GM23338 (cell line): ENCODE measurements around the gene ATP6V0E2. TPM values are rescaled to one million over a fixed set of nuclear protein-coding genes. Genes with fewer than 3 reads are reported as not detected.

ENCODE experiments used
- ATAC-seq: fragments of 200-7000 bp; cut with Tn5 transposase; 3 replicates; pipeline ENCODE4 v1.9.1; 2020
- DNase-seq: peaks from one replicate; pipeline ENCODE4 v3.0.0-alpha.2; 2015; ENCODE audit warnings: low spot score
- H2AFZ ChIP-seq: fragments of 200-600 bp; sonication (generic); 2 replicates; pipeline ENCODE4 v1.8.0; 2016; ENCODE audit warnings: antibody characterized with exemption, mild to moderate bottlenecking, moderate library complexity
- H3F3A ChIP-seq: fragments of 200-600 bp; sonication (generic); replicated peaks from 2 replicates; pipeline ENCODE4 v1.8.0; 2017; ENCODE audit warnings: antibody characterized with exemption, mixed run types, low read depth
- H3K27ac ChIP-seq: fragments of 200-600 bp; sonication (generic); 2 replicates; pipeline ENCODE4 v1.6.1; 2016; ENCODE audit warnings: low read depth
- H3K27me3 ChIP-seq: fragments of 200-600 bp; sonication (generic); 2 replicates; pipeline ENCODE4 v1.8.0; 2016; ENCODE audit warnings: mild to moderate bottlenecking, mixed run types, moderate library complexity; ENCODE audit not compliant: insufficient read depth
- H3K36me3 ChIP-seq: fragments of 200-600 bp; sonication (generic); 2 replicates; pipeline ENCODE4 v1.8.0; 2016; ENCODE audit warnings: mild to moderate bottlenecking; ENCODE audit not compliant: insufficient read depth
- H3K4me1 ChIP-seq: fragments of 200-600 bp; sonication (generic); 2 replicates; pipeline ENCODE4 v1.8.0; 2016; ENCODE audit warnings: mild to moderate bottlenecking, moderate library complexity; ENCODE audit not compliant: insufficient read depth
- H3K4me2 ChIP-seq: fragments of 200-600 bp; sonication (generic); 2 replicates; pipeline ENCODE4 v1.7.1; 2017; ENCODE audit warnings: mixed run types
- H3K4me3 ChIP-seq: fragments of 200-600 bp; sonication (generic); 2 replicates; pipeline ENCODE4 v1.6.1; 2016; ENCODE audit warnings: mixed run types
- H3K79me2 ChIP-seq: fragments of 200-600 bp; sonication (generic); replicated peaks from 2 replicates; pipeline ENCODE4 v1.8.0; 2017; ENCODE audit warnings: mild to moderate bottlenecking; ENCODE audit not compliant: insufficient read depth
- H3K9me2 ChIP-seq: fragments of 200-600 bp; sonication (generic); 2 replicates; pipeline ENCODE4 v1.8.0; 2017; ENCODE audit not compliant: insufficient read depth
- H4K20me1 ChIP-seq: fragments of 200-600 bp; sonication (generic); replicated peaks from 2 replicates; pipeline ENCODE4 v1.8.0; 2017; ENCODE audit warnings: mild to moderate bottlenecking; ENCODE audit not compliant: insufficient read depth
- H3K27ac Mint-ChIP-seq: 2 replicates; pipeline ENCODE4 v1.8.0; 2020; ENCODE audit warnings: inconsistent platforms, mild to moderate bottlenecking, moderate library complexity, mixed read lengths
- H3K27me3 Mint-ChIP-seq: 3 replicates; pipeline ENCODE4 v1.8.0; 2022; ENCODE audit warnings: low read depth, mild to moderate bottlenecking, moderate library complexity, mixed read lengths, inconsistent platforms; ENCODE audit not compliant: insufficient read depth, poor library complexity
- H3K36me3 Mint-ChIP-seq: 3 replicates; pipeline ENCODE4 v1.8.0; 2021; ENCODE audit warnings: low read depth, mild to moderate bottlenecking, inconsistent platforms, moderate library complexity, mixed read lengths
- H3K4me1 Mint-ChIP-seq: 3 replicates; pipeline ENCODE4 v1.8.0; 2020; ENCODE audit warnings: mild to moderate bottlenecking, inconsistent platforms, mixed read lengths
- H3K4me3 Mint-ChIP-seq: 3 replicates; pipeline ENCODE4 v1.8.0; 2021; ENCODE audit warnings: moderate library complexity, mild to moderate bottlenecking, inconsistent platforms, mixed read lengths
- H3K9me3 Mint-ChIP-seq: 3 replicates; pipeline ENCODE4 v1.8.0; 2020; ENCODE audit warnings: moderate library complexity, mild to moderate bottlenecking, inconsistent platforms, mixed read lengths
- CREB1 ChIP-seq: fragments of 250-450 bp; sonication (Bioruptor Pico); IDR thresholded peaks from 2 replicates; pipeline ENCODE4 v1.5.0; 2020; ENCODE audit warnings: low read depth, mild to moderate bottlenecking, moderate library complexity
- CTCF ChIP-seq, 2 experiments: fragments of 200-600 bp in 1 of 2; sonication (generic) in 1 of 2; conservative IDR thresholded peaks; 2 replicates each; pipeline versions ENCODE4 v1.5.1 to v1.6.1; 2016 to 2017; ENCODE audit warnings: antibody characterized with exemption in 2 of 2, low read depth in 2 of 2, mild to moderate bottlenecking in 2 of 2, moderate library complexity in 1 of 2
- ETS1 ChIP-seq: IDR thresholded peaks from 2 replicates; pipeline ENCODE4 v1.6.1; 2016; ENCODE audit warnings: antibody characterized with exemption
- EZH2 ChIP-seq: fragments of 200-600 bp; sonication (generic); IDR thresholded peaks from one replicate; pipeline ENCODE4 v1.8.0; 2017; ENCODE audit warnings: antibody characterized with exemption, mild to moderate bottlenecking, low read depth; ENCODE audit not compliant: unreplicated experiment
- JUNB ChIP-seq: IDR thresholded peaks from one replicate; pipeline ENCODE4 v1.6.1; 2016; ENCODE audit warnings: antibody characterized with exemption; ENCODE audit not compliant: unreplicated experiment
- NANOG ChIP-seq: IDR thresholded peaks from 2 replicates; pipeline ENCODE4 v1.6.1; 2016; ENCODE audit warnings: antibody characterized with exemption, borderline replicate concordance
- REST ChIP-seq: IDR thresholded peaks from one replicate; pipeline ENCODE4 v1.6.1; 2018; ENCODE audit warnings: antibody characterized with exemption; ENCODE audit not compliant: unreplicated experiment
- STAT1 ChIP-seq: IDR thresholded peaks from one replicate; pipeline ENCODE4 v1.6.1; 2016; ENCODE audit warnings: antibody characterized with exemption; ENCODE audit not compliant: unreplicated experiment
- ZNF114 ChIP-seq: fragments of 250-450 bp; sonication (Bioruptor Pico); IDR thresholded peaks from 2 replicates; pipeline ENCODE4 v1.5.0; 2020; ENCODE audit warnings: mild to moderate bottlenecking, moderate library complexity
- ZNF331 ChIP-seq: fragments of 250-450 bp; sonication (Bioruptor Pico); IDR thresholded peaks from 2 replicates; pipeline ENCODE4 v1.5.0; 2020; ENCODE audit warnings: low read depth, mild to moderate bottlenecking, moderate library complexity
- ZNF462 ChIP-seq: fragments of 250-450 bp; sonication (Bioruptor Pico); IDR thresholded peaks from 2 replicates; pipeline ENCODE4 v1.5.0; 2020; ENCODE audit warnings: mild to moderate bottlenecking, moderate library complexity
- polyA plus RNA-seq: library from polyadenylated mRNA; unstranded; fragments of >200 nt; fragmentation: Nextera tagmentation; extraction: Ambion mirVana; gene quantifications from 2 replicates; pipeline ENCODE4 v1.2.1, GENCODE V29; 2016
- total RNA-seq: library from RNA; depleted of rRNA; stranded (reverse); fragments of >200 nt; shearing (Covaris generic); gene quantifications from 2 replicates; pipeline ENCODE4 v1.2.3, GENCODE V29; 2014

The ATP6V0E2 gene
- total and polyA plus RNA-seq, 2 experiments from 2014 or later = 15.6 to 34.7 TPM

- H3K4me3 Mint-ChIP-seq = peak overlapping the region; percentile 41
- H3K27ac Mint-ChIP-seq = peak overlapping the region; percentile 90
- no peak for TF ChIP-seq JUNB
- no peak for TF ChIP-seq NANOG
- TF ChIP-seq ETS1 = no peak
- TF ChIP-seq ZNF331 (CRISPR knock-in tag) = no peak
- no peak for TF ChIP-seq REST
- TF ChIP-seq ZNF462 = no peak
- TF ChIP-seq STAT1 = no peak
- TF ChIP-seq CTCF (conservative IDR thresholded peaks at IDR 0.05; ENCODE audit: low read depth in 2 of 2) = no peak
- no peak for TF ChIP-seq CREB1 (CRISPR knock-in tag)
- TF ChIP-seq ZNF114 (CRISPR knock-in tag) = no peak
- TF ChIP-seq EZH2 = no peak
- ATAC-seq (peak; percentile 70), DNase-seq (peak; percentile 82)
- H3K36me3 ChIP-seq = no peaks in the 10 kb centered on the region
- H3K4me2 ChIP-seq = peak overlapping the region; percentile 65
- H3K4me1 Mint-ChIP-seq = peaks cover 34% of the 10 kb centered on the region
- H2AFZ ChIP-seq = peak overlapping the region; percentile 63; the same call in 1 of the 2 replicates
- H3K27me3 ChIP-seq = no peaks in the 10 kb centered on the region
- no peaks in the 10 kb centered on the region; the same call in 2 of the 3 replicates for H3K9me3 Mint-ChIP-seq
- H3F3A ChIP-seq = 0 out of 2 replicates have a peak, but pooled peaks cover 3% of the 10 kb centered on the region
- H4K20me1 ChIP-seq = no peaks in the 10 kb centered on the region
- peaks cover 24% of the 10 kb centered on the region for H3K4me1 ChIP-seq
- H3K9me2 ChIP-seq = no peaks in the 10 kb centered on the region
- no peaks in the 10 kb centered on the region for H3K79me2 ChIP-seq
- no peak overlapping the region for H3K27ac ChIP-seq
- peak overlapping the region; percentile 20; the same call in 1 of the 2 replicates for H3K4me3 ChIP-seq
- H3K36me3 Mint-ChIP-seq = no peaks in the 10 kb centered on the region; the same call in 2 of the 3 replicates
- peaks cover 18% of the 10 kb centered on the region for H3K27me3 Mint-ChIP-seq
Observed at GRCh38 chr7:149855361-149856305, 18.1 kb upstream of the ATP6V0E2 start.
